NCI-H2227 (cell line): ENCODE results near the gene OR2G6.
"Not testable (repeated sequence)": the region's sequence is repeated elsewhere in the genome, so short reads cannot be mapped to it uniquely, and the experiment has no call there.

Experiments used
- DNase-seq: peaks from one replicate; lab custom pipeline; 2025; ENCODE audit not compliant: unreplicated experiment; lab: John Stamatoyannopoulos, UW

The OR2G6 gene

GRCh38 chr1:248507773-248508172 is at the start of gene OR2G6:
Gene OR2G6 (plus strand): TSS chr1:248508073. CDS start chr1:248521647, 13,574 bp downstream.
- DNase-seq, result not testable (repeated sequence)

DNA sequence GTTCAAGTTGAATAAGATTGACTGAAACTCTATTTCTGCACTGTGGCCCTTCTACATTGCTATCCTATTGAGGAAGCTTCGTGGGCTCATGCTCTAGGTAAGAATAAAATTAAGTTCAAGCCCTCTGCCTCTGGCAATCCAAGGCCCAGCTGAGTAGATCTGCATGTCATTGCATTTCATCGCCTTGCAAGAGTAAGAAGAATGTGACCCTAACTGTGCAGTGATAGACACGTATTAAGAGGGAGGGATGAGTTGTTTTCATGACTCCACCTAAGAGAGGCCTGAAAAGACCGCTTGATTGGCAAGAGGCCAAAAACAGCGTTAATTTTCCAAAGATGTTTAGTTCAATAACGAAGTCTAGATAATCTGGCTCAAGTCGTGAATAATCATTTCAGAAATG is 48.8 kb upstream of the OR2G6 start:
- not testable (repeated sequence) for DNase-seq

DNA sequence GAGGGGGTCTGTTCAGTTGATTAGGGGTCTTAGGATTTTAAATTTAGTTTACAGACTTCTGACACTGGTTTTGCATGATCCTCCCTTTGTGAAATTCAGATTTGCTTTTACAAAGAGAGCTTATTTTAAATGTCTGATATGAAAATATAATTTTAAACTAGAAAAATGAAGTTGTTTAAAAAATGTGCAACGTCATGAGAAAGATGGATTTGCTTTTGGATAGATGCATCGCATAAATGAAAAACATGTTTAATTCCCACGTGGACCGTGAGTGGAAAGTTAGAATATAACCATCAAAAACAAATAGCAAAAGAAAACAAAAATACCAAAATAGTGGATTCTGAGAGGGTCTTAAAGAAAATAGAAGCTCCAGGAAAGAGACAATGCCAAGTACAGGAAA is 36.7 kb upstream of the OR2G6 start:
- no peak for DNase-seq

GRCh38 chr1:248472111-248472510 is 35.8 kb upstream of the OR2G6 start:
- not testable (repeated sequence) for DNase-seq

- DNase-seq, result not testable (repeated sequence)
These were observed 34.8 kb upstream of the OR2G6 start, which contains the start of gene OR2T3 for GRCh38 chr1:248473051-248473450. Gene OR2T3 (plus strand): TSS chr1:248473351. CDS start chr1:248473351, 0 bp downstream.

- not testable (repeated sequence) for DNase-seq
These were observed 32.2 kb upstream of the OR2G6 start for GRCh38 chr1:248475660-248476059.

DNA sequence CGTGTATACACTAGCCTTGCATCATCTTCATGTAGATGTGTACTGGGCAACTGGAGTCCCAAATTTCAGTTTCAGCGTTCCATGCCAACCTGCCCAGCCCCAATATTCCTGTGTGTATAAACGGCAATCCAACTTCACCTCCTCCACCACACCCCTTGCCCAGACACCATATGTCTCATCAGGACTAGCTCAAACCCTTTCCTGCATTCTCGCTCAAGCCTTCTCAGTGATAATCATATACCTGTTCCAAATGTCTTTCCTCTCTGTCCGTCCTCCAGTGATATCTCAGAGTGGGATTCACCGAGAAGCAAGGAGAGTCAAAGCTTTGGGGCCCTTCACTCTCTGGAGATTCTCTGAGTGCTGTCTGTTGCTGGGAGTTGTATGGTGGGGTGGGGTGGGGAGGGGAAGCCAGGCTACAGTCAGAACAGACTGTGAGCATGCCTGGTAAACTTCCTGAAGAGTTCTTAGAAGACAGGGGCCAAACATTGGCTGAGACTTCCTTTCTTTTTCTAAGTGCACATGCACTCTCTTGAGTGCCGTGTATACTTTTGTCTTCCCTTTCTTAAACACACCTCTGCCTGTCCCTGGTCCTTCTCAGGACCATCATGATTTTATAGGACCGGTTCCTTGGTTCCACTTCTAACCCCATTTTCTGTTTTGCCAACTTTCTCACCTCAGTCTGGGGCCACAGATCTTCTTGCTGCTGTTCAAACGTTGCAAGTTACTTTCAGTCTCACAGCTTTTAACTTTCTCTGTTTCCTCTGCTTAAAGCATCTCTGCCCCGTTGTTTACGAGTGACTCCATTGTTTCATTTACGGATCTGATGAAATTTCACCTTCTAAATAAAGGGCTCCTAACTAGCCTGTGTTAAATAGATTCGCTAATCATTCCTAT is 25.9 kb upstream of the OR2G6 start:
- DNase-seq, result not testable (repeated sequence)

- DNase-seq, result not testable (repeated sequence)
These were observed 19.6 kb upstream of the OR2G6 start, which contains the start of gene OR2T5 for GRCh38 chr1:248488289-248488688. Gene OR2T5 (plus strand): TSS chr1:248488589. CDS start chr1:248488589, 0 bp downstream.

DNA sequence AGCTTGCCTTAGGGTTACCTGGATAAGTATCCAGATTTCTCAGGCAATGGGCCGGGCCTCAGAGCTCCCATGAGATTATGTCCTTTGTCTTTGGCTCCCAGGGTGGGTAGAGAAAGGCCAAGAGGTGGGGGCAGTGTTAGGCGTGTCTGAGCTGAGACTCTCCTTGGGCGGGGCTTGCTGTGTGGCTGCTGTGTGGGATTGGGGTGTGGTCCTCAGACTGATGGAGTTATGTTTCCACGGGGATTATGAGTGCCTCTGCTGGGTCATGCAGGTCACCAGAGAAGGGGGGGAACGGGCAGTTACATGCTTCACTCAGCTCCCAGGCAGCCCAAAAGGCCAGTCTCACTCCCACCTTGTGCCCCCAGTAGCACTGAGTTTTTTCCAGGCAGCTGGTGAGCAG is 11.2 kb upstream of the OR2G6 start:
- not testable (repeated sequence) for DNase-seq

DNA sequence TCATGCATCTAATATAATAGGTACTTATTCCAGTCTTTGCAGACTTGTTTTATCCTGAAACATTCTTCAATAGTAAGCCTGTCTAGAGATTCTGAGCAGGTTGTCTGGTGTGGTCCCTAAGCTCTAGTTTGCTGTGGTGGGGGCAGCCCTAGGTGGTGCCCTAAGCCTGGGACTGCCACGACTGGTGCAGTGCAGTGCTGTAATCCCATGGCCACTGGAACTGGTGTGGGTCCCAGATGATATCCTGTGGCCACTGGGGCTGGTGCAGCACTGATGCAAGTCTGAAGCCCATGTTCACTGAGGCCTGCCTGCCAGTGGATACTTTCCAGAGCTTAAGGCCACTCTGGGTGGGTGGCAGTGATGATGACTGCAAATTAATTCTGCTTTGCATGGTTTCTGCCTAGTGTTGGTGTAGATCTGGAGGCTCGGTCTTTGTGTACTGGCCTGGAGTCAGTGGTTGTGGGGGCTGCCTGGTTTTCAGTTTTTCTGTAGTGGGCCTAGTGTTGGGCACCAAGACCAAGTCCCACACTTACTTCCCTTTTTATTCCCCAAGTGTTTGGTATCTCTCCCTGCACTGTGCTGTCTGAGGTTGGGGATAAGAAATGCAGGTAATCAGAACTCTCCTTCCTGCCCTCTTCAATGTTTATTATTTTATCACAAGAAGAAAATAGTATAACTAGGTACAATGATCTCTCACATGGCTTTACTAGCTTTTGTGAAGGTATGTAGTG is 7.4 kb upstream of the OR2G6 start:
- DNase-seq, result not testable (repeated sequence)

GRCh38 chr1:248510217-248510616 is 2.3 kb downstream of the OR2G6 start:
- DNase-seq, result not testable (repeated sequence)

DNA sequence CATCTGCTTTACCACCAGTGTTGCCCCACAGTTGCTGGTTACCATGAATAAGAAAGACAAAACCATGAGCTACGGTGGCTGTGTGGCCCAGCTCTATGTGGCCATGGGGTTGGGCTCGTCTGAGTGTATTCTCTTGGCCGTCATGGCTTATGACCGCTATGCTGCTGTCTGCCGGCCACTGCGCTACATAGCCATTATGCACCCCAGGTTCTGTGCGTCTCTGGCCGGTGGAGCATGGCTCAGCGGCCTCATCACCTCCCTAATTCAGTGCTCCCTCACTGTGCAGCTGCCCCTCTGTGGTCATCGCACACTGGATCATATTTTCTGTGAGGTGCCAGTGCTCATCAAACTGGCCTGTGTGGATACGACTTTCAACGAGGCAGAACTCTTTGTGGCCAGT is 14.0 kb downstream of the OR2G6 start:
- no peak for DNase-seq

DNA sequence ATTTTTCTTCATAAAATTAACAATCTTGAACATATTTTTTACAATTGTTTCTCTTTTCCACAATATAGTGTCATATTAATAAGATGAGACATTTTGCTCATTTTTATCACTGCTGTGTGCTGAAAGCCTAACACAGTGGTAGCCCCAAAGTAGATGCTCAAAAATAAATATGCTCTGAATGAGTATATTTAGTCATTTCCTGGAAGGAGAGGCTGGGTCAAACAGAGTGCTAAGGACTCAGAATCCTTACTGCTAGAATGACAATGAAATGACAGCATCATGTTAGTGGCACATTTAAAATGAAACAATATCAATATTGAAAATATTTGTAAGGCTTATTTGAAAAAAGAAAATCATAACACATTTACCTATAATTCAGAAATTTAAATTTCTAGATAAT is 29.6 kb downstream of the OR2G6 start:
- not testable (repeated sequence) for DNase-seq

DNA sequence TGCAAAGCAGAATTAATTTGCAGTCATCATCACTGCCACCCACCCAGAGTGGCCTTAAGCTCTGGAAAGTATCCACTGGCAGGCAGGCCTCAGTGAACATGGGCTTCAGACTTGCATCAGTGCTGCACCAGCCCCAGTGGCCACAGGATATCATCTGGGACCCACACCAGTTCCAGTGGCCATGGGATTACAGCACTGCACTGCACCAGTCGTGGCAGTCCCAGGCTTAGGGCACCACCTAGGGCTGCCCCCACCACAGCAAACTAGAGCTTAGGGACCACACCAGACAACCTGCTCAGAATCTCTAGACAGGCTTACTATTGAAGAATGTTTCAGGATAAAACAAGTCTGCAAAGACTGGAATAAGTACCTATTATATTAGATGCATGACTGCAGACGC is 39.5 kb downstream of the OR2G6 start:
- not testable (repeated sequence) for DNase-seq

GRCh38 chr1:248551027-248551426 is 43.2 kb downstream of the OR2G6 start:
- not testable (repeated sequence) for DNase-seq

DNA sequence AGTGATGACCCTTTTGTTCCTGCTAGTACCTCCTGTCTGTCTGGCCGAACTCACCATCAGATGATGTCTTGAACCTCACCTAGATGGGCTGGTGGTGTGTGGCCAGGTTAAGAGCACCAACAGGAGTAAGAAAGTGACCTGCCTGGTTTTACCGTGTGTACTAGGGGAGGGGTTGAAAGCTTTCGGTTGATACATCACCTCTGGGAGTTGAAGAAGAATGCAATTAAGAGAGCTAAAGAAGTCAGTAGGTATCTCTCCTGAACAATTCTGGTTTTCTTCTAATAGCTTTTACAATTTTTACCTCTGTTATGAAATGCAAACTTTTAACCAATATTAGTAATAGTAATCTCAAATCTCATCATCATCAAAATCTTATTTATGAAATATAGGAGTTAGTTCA is 54.8 kb downstream of the OR2G6 start, which contains the start of gene OR2T29:
OR2T29 (minus strand) TSS at position 101 of the 400 bp plus-strand sequence. CDS start 3,281 bp downstream, outside the sequence.
- DNase-seq, result not testable (repeated sequence)

- not testable (repeated sequence) for DNase-seq
These were observed 57.9 kb downstream of the OR2G6 start for GRCh38 chr1:248565530-248566373.

- not testable (repeated sequence) for DNase-seq
These were observed 61.2 kb downstream of the OR2G6 start for GRCh38 chr1:248569049-248569448.

DNA sequence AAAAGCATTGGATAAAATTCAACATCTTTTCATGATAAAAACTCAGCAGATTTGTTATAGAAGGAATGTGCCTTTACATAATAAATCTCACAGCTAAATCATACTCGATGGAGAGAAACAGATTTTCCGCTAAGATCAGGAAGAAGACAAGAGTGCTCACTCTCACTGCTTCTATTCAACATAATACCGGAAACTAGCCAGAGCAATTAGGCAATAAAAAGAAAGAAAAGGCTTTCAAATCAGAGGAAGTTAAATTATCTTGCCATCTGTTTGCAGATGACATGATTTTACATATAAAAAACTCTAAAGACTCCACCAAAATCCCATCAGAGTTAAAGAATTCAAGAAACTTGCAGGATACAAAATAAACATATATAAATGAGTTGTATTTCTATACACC is 62.9 kb downstream of the OR2G6 start:
- DNase-seq, result not testable (repeated sequence)

DNA sequence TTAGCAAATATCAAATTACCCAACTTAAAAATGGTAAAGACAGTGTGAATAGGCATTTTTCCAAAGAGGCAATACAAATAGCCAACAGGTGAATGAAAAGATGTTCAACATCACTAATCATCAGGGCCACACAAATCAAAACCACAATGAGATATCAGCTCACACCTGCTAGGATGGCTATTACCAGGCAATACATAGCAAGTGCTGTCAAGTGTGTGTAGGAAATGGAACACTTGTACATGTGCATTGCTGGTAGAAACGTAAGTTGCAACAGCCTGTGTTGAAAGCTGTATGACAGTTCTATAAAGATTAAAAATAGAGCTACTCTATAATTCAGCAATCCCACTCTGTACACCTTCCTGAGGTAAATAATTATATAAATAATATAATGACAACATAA is 64.2 kb downstream of the OR2G6 start:
- not testable (repeated sequence) for DNase-seq
